ENCODE measurements around the gene SPPL2B. TPM values are rescaled to one million over a fixed set of nuclear protein-coding genes. Genes with fewer than 3 reads are reported as not detected.
"Not testable (repeated sequence)": the region's sequence is repeated elsewhere in the genome, so short reads cannot be mapped to it uniquely, and the experiment has no call there.

SPPL2B gene
- total RNA-seq, 1 experiment from 2014 or later, result 8.8 TPM

- DNase-seq (ENCODE audit: low read depth, low spot score), result no peak
- in situ Hi-C loops (cut with HindIII; ENCODE audit: low pct_unique_long_range_greater_than_20kb, low sequenced_read_pairs), result no loop called here
These were observed 56.7 kb downstream of the SPPL2B start for GRCh38 chr19:2385053-2385721.

DNA sequence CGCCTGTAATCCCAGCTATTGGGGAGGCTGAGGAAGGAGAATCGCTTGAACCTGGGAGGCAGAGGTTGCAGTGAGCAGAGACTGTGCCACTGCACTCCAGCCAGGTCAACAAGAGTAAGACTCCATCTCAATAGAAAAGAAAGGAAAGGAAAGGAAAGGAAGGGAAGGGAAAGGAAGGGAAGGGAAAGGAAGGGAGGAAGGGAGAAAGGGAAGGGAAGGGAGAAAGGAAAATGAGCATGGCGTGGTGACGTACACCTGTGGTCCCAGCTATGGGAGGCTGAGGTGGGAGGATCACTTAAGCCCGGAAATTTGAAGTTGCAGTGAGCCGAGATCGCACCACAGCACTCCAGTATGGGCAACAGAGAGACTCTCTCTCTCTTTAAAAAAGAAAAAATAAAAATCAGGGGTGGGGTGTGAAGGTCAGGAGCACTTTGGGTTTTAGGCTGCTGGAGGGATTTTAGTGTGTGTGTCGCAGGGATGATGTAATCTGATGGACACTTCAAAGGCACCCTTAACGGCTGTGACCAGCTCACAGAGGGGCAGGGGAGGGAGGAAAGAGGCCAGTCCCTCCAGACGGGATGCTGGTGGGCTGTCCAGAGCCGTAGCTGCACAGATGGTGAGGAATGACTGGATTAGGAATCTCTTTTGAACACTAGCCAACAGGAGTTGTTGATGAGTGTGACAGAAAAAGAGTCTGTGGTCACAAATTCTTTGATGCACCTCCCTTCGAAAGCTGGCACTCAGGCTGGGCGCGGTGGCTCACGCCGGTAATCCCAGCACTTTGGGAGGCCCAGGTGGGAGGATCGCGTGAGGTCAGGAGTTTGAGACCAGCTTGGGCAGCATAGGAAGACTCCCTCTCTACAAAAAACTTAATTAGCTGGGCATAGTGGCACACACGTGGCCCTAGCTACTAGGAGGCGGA lies 59.1 kb downstream of the SPPL2B start:
- DNase-seq (ENCODE audit: low read depth, low spot score), result no peak
- in situ Hi-C loops (cut with HindIII; ENCODE audit: low pct_unique_long_range_greater_than_20kb, low sequenced_read_pairs), result no loop called here

- no peak for DNase-seq (ENCODE audit: low read depth, low spot score)
- in situ Hi-C loops (cut with HindIII; ENCODE audit: low pct_unique_long_range_greater_than_20kb, low sequenced_read_pairs), result no loop called here
These were observed 61.1 kb downstream of the SPPL2B start for GRCh38 chr19:2389594-2389993.

- peak; percentile 76 for DNase-seq (ENCODE audit: low read depth, low spot score)
- in situ Hi-C loops (cut with HindIII; ENCODE audit: low pct_unique_long_range_greater_than_20kb, low sequenced_read_pairs), result no loop called here
These were observed 62.7 kb downstream of the SPPL2B start for GRCh38 chr19:2391118-2391725.

DNA sequence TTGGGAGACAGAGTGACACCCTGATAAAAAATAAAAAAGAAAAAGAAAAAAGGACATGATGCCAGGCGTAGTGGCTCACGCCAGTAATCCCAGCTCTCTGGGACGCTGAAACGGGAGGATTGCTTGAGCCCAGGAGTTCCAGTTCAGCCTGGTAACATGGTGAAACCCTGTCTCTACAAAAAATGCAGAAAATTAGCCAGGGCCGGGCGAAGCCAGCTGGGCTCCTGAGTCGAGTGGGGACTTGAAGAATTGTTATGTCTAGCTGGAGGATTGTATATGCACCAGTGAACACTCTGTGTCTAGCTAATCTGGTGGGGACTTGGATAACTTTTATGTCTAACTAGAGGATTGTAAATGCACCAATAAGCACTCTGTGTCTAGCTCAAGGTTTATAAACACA lies 63.9 kb downstream of the SPPL2B start:
- no peak for DNase-seq (ENCODE audit: low read depth, low spot score)
- in situ Hi-C loops (cut with HindIII; ENCODE audit: low pct_unique_long_range_greater_than_20kb, low sequenced_read_pairs), result no loop called here

GRCh38 chr19:2392899-2393298 lies 64.4 kb downstream of the SPPL2B start:
- in situ Hi-C loops (cut with HindIII; ENCODE audit: low pct_unique_long_range_greater_than_20kb, low sequenced_read_pairs); DNase-seq (ENCODE audit: low read depth, low spot score): not testable (repeated sequence)

- in situ Hi-C loops (cut with HindIII; ENCODE audit: low pct_unique_long_range_greater_than_20kb, low sequenced_read_pairs), result no loop called here
- no peak for DNase-seq (ENCODE audit: low read depth, low spot score)
These were observed 65.6 kb downstream of the SPPL2B start for GRCh38 chr19:2394054-2394441.

GRCh38 chr19:2394442-2395292 lies 66.2 kb downstream of the SPPL2B start:
- DNase-seq (ENCODE audit: low read depth, low spot score), result no peak
- in situ Hi-C loops (cut with HindIII; ENCODE audit: low pct_unique_long_range_greater_than_20kb, low sequenced_read_pairs), result no loop called here

DNA sequence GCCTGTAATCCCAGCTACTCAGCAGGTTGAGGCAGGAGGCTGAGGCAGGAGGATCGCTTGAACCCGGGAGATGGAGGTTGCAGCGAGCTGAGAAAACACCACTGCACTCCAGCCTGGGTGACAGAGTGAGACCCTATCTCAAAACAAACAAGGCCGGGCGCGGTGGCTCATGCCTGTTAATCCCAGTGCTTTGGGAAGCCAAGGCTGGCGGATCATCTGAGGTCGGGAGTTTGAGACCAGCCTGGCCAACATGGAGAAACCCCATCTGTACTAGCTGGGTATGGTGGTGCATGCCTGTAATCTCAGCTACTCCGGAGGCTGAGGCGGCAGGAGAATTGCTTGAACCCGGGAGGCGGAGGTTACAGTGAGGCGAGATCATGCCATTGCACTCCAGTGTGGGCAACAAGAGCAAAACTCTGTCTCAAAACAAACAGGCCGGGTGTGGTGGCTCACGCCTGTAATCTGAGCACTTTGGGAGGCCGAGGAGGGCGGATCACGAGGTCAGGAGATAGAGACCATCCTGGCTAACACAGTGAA lies 66.9 kb downstream of the SPPL2B start:
- in situ Hi-C loops (cut with HindIII; ENCODE audit: low pct_unique_long_range_greater_than_20kb, low sequenced_read_pairs); DNase-seq (ENCODE audit: low read depth, low spot score): not testable (repeated sequence)

DNA sequence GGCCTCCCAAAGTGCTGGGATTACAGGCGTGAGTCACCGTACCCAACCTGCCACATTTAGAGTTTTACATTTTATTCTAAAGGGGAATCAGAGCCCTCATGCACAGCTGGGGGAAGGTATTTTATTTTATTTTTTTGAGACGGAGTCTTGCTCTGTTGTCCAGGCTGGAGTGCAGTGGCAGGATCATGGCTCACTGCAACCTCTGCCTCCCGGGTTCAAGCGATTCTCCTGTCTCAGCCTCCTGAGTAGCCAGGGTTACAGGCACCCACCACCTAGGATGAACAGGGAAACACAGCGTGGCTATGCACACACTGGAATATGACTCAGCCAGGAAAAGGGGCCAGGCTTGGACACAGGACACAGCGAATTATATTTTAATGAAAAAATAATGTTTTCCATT lies 68.7 kb downstream of the SPPL2B start:
- in situ Hi-C loops (cut with HindIII; ENCODE audit: low pct_unique_long_range_greater_than_20kb, low sequenced_read_pairs); DNase-seq (ENCODE audit: low read depth, low spot score): not testable (repeated sequence)

DNA sequence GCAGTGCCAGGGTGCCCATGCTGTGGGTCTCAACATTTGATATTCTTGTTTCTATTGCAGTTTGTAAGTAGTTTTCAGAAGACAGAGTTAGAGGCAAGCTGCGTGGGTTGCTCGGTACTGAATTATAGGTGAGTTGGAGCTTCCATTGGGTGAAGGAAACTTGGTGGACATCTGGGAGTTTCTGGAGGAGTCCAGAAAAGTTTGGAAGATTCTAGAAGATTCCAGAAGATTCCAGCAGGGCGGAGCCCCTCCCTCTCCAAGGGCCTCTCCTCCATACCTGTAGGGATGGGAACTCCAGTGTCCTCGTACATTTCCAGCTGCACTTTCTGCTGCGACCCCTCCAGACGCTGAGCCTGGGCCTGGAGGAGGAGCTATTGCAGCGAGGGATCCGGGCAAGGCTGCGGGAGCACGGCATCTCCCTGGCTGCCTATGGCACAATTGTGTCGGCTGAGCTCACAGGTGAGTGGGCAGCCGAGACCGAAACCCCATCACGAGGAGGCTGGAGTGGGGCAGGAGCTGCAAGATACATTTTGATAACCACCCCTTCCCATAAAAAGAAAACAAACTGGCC lies 70.3 kb downstream of the SPPL2B start:
- in situ Hi-C loops (cut with HindIII; ENCODE audit: low pct_unique_long_range_greater_than_20kb, low sequenced_read_pairs), result no loop called here
- no peak for DNase-seq (ENCODE audit: low read depth, low spot score)

- DNase-seq (ENCODE audit: low read depth, low spot score), result no peak
- in situ Hi-C loops (cut with HindIII; ENCODE audit: low pct_unique_long_range_greater_than_20kb, low sequenced_read_pairs), result no loop called here
These were observed 71.1 kb downstream of the SPPL2B start for GRCh38 chr19:2399582-2399981.

Other genes with a start within 250 kb of the SPPL2B start
- 5.0 and 5.1 TPM in 2 replicates for gene MOB3A, start 232.4 kb upstream of the SPPL2B start, total RNA-seq (2014; rRNA removed; shearing (Covaris generic))
- 0.40 TPM in 1 of 2 replicates, not detected in the other for gene IZUMO4, start 231.8 kb upstream of the SPPL2B start, total RNA-seq (2014; rRNA removed; shearing (Covaris generic))
- 114 and 131 TPM in 2 replicates for gene AP3D1, start 177.1 kb upstream of the SPPL2B start, total RNA-seq (2014; rRNA removed; shearing (Covaris generic))
- 2.1 and 3.8 TPM in 2 replicates for gene DOT1L, start 164.8 kb upstream of the SPPL2B start, total RNA-seq (2014; rRNA removed; shearing (Covaris generic))
- 44.5 and 45.8 TPM in 2 replicates for gene PLEKHJ1, start 92.4 kb upstream of the SPPL2B start, total RNA-seq (2014; rRNA removed; shearing (Covaris generic))
- 14.6 and 15.6 TPM in 2 replicates for gene SF3A2, start 91.9 kb upstream of the SPPL2B start, total RNA-seq (2014; rRNA removed; shearing (Covaris generic))
- 1.5 and 1.6 TPM in 2 replicates for gene AMH, start 79.4 kb upstream of the SPPL2B start, total RNA-seq (2014; rRNA removed; shearing (Covaris generic))
- 0.19 and 0.29 TPM in 2 replicates for gene JSRP1, start 72.3 kb upstream of the SPPL2B start, total RNA-seq (2014; rRNA removed; shearing (Covaris generic))
- gene PEAK3, start 46.5 kb upstream of the SPPL2B start, total RNA-seq (2014; rRNA removed; shearing (Covaris generic)), result not detected in 2 replicates
- 0.08 TPM in 1 of 2 replicates, not detected in the other for gene LINGO3, start 20.5 kb upstream of the SPPL2B start, total RNA-seq (2014; rRNA removed; shearing (Covaris generic))
- 121 and 128 TPM in 2 replicates for gene LSM7, start 98 bp upstream of the SPPL2B start, total RNA-seq (2014; rRNA removed; shearing (Covaris generic))
- not detected in 2 replicates for gene TMPRSS9, start 31.6 kb downstream of the SPPL2B start, total RNA-seq (2014; rRNA removed; shearing (Covaris generic))
- gene TIMM13, start 98.9 kb downstream of the SPPL2B start, total RNA-seq (2014; rRNA removed; shearing (Covaris generic)), result 48.9 and 52.3 TPM in 2 replicates
- 52.1 and 52.6 TPM in 2 replicates for gene LMNB2, start 128.3 kb downstream of the SPPL2B start, total RNA-seq (2014; rRNA removed; shearing (Covaris generic))
- 4.0 TPM in 2 replicates for gene GADD45B, start 147.4 kb downstream of the SPPL2B start, total RNA-seq (2014; rRNA removed; shearing (Covaris generic))